GM18526 (cell line): Measurements from ENCODE around the gene MLKL.

Source experiments
- POLR2A ChIP-seq: IDR thresholded peaks from 3 replicates; pipeline ENCODE4 v1.6.1; 2011; ENCODE audit not compliant: insufficient read length; ENCODE audit errors: extremely low read depth

MLKL gene

DNA sequence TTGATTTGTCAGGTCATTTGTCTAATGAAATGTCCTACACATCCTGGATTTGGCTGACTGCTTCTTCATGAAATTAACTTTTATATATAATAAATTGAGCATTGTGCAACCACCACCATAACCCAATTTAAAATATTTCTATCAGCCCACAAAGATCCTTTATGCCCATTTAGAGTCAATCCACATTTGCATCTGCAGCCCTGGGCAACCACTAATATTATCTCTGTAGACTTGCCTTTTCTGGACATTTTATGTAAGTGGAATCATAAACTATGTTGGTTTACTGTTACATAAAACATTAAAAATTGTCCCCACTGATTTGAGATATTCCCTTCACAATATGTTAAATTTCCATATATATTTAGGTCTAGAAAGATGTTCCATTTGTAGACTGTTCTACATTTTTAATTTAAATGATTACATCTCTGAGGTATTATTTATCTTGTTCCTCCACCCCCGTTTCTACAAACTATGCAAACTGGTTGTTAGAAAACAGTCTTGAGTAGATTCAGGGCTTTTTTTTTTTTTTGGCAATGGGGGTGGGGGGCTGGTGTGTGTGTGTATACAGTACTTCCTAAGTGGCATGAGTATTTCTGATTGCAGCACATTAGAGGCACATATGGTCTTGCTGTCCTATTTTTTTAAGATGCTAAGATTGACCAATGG is 50.7 kb downstream of the MLKL start:
- no peak for TF ChIP-seq POLR2A

DNA sequence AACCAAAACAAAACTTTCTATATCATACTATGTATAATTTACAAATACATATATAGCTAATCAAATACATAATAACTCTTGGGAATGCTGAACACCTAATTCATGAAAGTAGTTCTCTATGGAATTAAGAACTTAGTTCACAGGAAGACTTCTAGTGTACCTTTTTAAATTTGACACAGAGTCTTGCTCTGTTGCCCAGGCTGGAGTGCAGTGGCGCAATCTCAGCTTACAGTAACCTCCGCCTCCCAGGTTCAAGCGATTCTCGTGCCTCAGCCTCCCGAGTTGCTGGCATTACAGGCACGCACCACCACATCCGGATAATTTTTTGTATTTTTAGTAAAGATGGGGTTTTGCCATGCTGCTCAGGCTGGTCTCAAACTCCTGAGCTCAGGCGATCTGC is 58.7 kb downstream of the MLKL start:
- TF ChIP-seq POLR2A, result no peak

DNA sequence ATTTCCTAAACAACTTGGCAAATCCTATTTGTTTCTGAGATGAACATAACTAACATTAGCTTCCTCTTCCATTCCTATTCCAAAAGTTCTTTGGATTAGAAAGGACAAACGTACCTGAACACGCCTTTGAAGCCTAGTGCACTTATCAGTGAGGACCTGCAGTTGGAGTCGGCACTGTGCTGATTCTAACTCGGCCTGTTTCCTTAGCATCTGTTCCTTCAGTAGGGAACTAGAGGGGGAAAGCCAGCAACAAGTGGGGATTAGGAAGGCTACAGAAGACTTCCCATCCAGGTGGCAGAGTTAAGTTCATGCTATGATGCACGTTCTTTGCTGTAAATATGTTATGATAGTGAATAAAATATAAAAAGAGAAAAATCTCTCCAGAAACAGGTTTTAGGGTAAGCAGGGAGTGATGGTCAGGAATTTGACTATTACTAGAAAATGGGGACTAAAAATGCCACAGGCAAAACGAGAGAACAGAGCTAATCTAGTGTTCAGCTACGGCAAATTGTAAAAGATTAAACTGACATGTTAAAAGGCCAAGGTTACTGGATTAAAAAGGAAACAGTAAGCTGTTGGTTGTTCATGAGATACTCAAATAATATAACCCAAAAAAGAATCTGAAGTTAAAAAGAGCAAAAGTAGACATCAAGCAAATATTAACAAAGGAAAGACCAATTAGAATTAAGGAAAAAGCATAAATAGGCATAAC is 62.8 kb downstream of the MLKL start:
- TF ChIP-seq POLR2A, result no peak

DNA sequence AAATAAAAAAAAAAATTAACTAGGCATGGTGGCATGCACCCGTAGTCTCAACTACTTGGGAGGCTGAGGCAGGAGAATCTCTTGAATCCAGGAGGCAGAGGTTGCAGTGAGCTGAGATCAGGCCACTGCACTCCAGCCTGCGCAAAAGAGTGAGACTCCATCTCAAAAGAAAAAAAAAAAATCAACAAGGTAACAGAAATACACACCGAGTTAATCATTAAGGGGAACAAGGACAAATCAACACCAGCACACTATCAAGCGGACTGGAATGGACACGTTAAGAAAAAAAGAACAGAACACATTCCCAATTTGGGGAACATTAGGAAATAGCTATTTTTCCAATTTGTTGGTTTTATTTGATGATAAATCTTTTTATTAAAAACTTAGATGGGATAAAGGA is 65.4 kb downstream of the MLKL start:
- TF ChIP-seq POLR2A, result no peak

DNA sequence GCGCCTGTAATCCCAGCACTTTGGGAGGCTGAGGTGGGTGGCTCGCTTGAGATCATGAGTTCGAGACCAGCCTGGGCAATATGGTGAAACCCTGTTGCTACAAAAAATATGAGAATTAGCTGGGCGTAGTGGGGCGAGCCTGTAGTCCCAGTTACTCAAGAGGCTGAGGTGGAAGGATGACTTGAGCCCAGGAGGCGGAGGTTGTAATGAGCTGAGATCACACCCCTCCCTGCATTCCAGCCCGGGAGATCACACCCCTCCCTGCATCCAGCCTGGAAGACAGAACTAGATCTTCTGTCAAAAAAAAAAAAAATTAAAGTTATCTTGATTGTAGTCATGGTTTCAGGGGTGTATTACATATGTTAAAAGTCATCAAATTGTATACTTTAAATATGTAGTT is 67.0 kb downstream of the MLKL start:
- TF ChIP-seq POLR2A, result no peak

DNA sequence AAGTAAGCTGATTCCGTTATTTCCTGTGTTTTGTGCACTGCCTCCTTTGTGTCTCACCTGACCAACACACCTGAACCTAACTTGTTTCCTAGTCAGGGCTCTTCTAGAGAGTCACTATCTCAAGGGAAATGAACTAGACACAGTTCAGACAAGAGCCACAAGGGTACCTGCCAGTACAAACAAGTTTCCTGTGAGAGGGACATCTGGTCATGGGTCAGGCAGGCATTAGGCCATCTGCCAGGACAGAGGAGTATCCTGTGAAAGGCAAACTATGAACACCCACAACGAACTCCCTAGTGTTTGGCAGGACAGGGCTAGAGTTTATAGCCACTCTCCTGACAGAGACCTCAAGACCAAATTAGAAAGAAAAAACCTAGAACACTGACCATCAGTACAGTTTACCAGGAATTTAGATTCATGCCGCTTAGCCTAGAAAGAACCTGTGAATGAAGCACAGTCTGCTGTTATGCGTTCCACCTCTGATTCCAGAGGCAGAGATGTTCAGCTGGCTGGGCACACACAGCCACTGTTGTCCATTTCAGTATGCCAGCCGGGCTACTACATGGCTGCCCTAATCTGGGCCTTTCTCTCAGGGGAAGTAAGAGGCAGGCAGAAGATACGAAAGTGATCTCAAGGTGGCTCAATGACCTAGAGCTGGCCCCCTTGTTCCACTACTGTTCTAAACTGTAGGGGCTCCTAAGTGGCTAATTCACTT is 73.0 kb downstream of the MLKL start:
- TF ChIP-seq POLR2A, result no peak

DNA sequence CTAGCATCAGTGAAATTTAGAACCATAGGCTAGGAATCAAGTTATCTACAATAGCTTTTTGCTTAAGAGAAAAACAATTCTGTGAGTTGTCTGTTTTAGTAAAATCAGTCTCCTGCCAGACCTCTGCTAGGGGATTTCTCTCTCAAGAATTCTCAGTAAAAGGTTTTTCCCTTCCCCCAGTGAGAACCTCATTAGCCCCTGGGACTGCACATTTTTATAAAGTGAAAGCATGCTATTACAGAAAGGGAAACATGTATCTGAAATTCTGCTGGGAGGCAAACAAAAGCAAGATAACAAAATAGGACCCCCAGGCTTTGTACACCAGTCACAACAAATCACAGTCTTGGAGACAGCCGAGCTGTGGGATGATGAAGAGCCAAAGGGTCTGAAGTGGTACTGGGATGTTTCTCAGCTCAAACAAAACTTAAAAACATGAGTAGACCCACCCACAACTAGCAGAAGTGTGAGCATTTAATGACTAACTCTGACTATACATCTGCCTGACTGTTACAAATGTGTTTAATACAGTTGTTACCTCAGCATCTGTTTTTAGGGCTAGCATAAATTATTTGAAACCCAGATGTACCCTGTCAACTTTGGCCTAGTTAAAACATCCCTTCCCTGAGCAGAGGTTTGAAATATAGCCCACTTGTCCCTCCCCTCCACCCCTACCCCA is 73.8 kb downstream of the MLKL start:
- TF ChIP-seq POLR2A, result no peak

DNA sequence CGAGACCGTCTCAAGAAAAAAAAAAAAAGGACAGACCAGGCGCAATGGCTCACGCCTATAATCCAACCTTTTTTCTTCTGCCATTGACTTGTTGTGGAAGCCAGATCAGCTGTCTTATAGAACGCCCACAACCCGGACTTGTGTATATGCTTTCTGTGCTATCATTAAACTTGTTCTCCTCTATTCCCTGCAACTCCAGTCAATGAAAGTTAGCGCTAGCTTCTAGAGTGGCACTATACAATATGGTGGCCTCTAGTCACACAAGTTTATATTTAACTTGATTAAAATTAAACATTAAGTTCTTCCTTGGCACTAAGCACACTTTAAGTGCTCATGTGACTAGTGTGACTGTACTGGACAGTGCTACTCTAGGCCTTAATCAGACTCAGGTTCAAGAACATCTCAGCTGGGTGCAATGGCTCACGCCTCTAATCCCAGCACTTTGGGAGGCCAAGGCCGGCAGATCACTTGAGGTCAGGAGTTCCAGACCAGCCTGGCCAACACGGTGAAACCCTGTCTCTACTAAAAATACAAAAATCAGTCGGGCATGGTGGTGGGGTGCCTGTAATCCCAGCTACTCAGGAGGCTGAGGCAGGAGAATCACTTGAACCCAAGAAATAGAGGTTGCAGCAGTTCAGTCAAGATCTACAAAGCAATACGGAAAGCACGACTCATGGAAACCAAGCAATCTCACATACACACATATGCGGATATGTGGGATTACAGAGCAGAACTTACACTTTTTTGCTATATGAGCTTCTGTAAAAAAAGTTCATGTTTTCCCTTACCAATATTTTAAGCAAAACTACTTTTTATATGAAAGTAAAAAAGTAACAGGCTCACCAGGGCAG is 74.9 kb downstream of the MLKL start:
- TF ChIP-seq POLR2A, result no peak

DNA sequence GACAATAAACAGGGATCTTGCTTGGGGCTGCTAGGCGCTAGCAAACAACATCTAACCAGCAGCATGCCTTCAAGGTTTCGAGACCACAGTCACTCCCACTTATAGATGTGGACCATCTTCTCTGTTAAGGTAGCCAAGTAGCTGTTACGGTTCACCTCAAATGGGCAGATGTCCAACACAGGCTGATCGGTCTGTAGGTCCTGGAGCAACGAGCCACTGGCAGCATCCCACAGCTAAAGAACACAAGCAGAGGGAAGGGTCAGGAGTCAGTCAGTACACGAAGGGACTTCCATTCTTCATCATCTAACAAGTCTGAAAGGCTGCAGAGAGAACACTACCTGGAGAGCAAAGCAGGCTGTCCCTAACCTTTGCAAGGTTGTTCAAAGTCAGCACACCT is 76.8 kb downstream of the MLKL start:
- no peak for TF ChIP-seq POLR2A

DNA sequence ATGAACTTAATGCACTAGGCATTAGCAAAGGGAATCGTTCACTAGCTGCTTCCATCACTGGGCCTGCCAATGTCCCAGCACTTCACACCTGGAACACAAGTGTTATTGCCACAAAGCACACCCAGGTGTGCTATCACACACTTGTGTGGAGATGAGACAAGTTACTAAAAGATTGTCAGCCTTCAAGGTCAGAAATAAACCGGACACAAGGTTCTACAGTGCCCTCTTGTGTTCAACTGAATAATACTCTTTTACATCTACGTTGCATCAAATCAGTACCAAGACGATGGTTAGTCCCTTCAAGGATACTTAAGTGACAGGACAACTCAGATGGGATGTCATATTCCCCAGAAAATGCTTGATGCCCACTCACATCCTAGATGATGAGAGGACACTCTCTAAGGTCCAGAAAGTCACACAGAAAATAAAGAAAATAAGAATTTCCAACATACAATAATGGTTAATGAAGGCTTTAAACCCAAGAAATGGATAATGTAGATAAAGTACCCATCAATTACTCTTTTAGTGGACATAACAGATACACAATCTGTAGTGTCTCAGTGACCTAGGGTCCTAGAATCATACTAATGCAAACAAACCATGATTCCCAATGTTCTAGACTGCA is 77.3 kb downstream of the MLKL start:
- TF ChIP-seq POLR2A, result no peak

DNA sequence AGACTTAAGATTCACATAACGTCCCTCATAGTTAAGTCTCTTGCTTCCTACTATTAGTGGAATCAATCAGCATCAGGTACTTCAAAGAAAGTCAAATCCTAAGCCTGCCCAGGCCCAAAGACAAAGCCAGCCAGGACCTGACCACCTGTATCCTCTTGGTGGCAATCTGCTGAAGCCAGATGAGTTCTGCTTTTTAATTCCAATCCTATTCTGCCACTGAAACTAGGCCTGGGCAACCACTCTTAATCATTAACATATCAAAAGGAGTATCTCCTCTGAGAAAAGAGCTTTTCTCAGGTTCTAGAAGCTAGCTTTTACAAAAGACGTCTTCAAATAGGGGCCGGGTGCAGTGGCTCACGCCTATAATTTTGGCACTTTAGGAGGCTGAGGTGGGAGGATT is 78.7 kb downstream of the MLKL start:
- no peak for TF ChIP-seq POLR2A
